DND-41 (cell line): ENCODE data around the gene DCTPP1.

Source experiments
- ATAC-seq: fragments of 200-7000 bp; cut with Tn5 transposase; 3 replicates; pipeline ENCODE4 v1.9.1; 2021; ENCODE audit warnings: low read depth; ENCODE audit not compliant: insufficient read depth
- DNase-seq: peaks from one replicate; pipeline ENCODE4 v3.0.0-alpha.2; 2020
- H2AFZ ChIP-seq: 2 replicates; pipeline ENCODE4 v1.6.0; 2012; ENCODE audit warnings: low read depth, low read length
- H3K27ac ChIP-seq: 2 replicates; pipeline ENCODE4 v1.5.1; 2012; ENCODE audit warnings: low read length, inconsistent platforms
- H3K27me3 ChIP-seq: fragments of 200-600 bp; sonication (generic); 2 replicates; pipeline ENCODE4 v1.6.0; 2012; ENCODE audit warnings: low read length, mild to moderate bottlenecking, inconsistent platforms; ENCODE audit not compliant: insufficient read depth, poor library complexity
- H3K36me3 ChIP-seq: 2 replicates; pipeline ENCODE4 v1.5.1; 2012; ENCODE audit warnings: low read length, inconsistent platforms; ENCODE audit not compliant: insufficient read depth
- H3K4me1 ChIP-seq: 2 replicates; pipeline ENCODE4 v1.5.1; 2012; ENCODE audit warnings: mild to moderate bottlenecking, low read length; ENCODE audit not compliant: insufficient read depth
- H3K4me2 ChIP-seq: 2 replicates; pipeline ENCODE4 v1.6.0; 2012; ENCODE audit warnings: mild to moderate bottlenecking, moderate library complexity, low read length, inconsistent platforms; ENCODE audit not compliant: insufficient read depth
- H3K4me3 ChIP-seq, 2 experiments: fragments of 200-600 bp in 1 of 2; shearing (Covaris generic) in 1 of 2; 2 replicates each; pipeline ENCODE4 v1.5.1; 2012 to 2016; ENCODE audit warnings: inconsistent platforms in 2 of 2, low read length in 2 of 2, mild to moderate bottlenecking in 2 of 2, low read depth in 1 of 2, moderate library complexity in 1 of 2
- H3K79me2 ChIP-seq: 2 replicates; pipeline ENCODE4 v1.6.0; 2012; ENCODE audit warnings: low read length, inconsistent platforms; ENCODE audit not compliant: insufficient read depth
- H3K9ac ChIP-seq: 2 replicates; pipeline ENCODE4 v1.6.0; 2012; ENCODE audit warnings: low read depth, mild to moderate bottlenecking, inconsistent platforms, low read length, moderate library complexity
- H3K9me3 ChIP-seq: 2 replicates; pipeline ENCODE4 v1.5.1; 2012; ENCODE audit warnings: low read length, moderate library complexity, mild to moderate bottlenecking, inconsistent platforms; ENCODE audit not compliant: insufficient read depth, severe bottlenecking
- H4K20me1 ChIP-seq: 2 replicates; pipeline ENCODE4 v1.6.0; 2012; ENCODE audit warnings: low read length; ENCODE audit not compliant: insufficient read depth
- CTCF ChIP-seq: IDR thresholded peaks from 2 replicates; pipeline ENCODE4 v1.5.1; 2012; ENCODE audit warnings: borderline replicate concordance, low read length, moderate library complexity, mild to moderate bottlenecking; ENCODE audit not compliant: poor library complexity, severe bottlenecking; ENCODE audit errors: extremely low read depth
- EZH2 ChIP-seq: IDR thresholded peaks from 3 replicates; pipeline ENCODE4 v1.6.1; 2012; ENCODE audit warnings: borderline replicate concordance, low read depth, mild to moderate bottlenecking, moderate library complexity, low read length, inconsistent platforms; ENCODE audit not compliant: severe bottlenecking

Gene DCTPP1

GRCh38 chr16:30395155-30395991 lies 34.5 kb downstream of the DCTPP1 start, which contains the start of gene ZNF48:
Gene ZNF48, plus strand, starts transcription at chr16:30395420. Its CDS starts 375 bp downstream, at chr16:30395795.
- peak within 1 kb of the TSS; percentile 81 for H2AFZ ChIP-seq
- H3K27ac ChIP-seq: peak within 1 kb of the TSS; percentile 88
- ATAC-seq: peak; percentile 76
- H3K4me2 ChIP-seq: peak within 1 kb of the TSS; percentile 88
- H3K79me2 ChIP-seq: peaks cover 40% of the 10 kb centered on the region
- peak within 1 kb of the TSS; percentile 68 to 90 for H3K4me3 ChIP-seq
- peaks cover 56% of the 10 kb centered on the region for H3K4me1 ChIP-seq
- no peaks in the 10 kb centered on the region for H3K9me3 ChIP-seq
- peak within 1 kb of the TSS; percentile 96 for H3K9ac ChIP-seq
- peaks cover 25% of the 10 kb centered on the region for H3K36me3 ChIP-seq
- peak; percentile 65 for DNase-seq
- peaks cover 14% of the 10 kb centered on the region for H4K20me1 ChIP-seq
- TF ChIP-seq CTCF (peak; percentile 32), EZH2 (no peak)
- H3K27me3 ChIP-seq: no peaks in the 10 kb centered on the region

- Histone ChIP-seq H2AFZ (peak overlapping the region; percentile 81), H3K4me2 (peak overlapping the region; percentile 88), H4K20me1 (peaks cover 14% of the 10 kb centered on the region), H3K36me3 (peaks cover 25% of the 10 kb centered on the region), H3K79me2 (peaks cover 40% of the 10 kb centered on the region), H3K4me1 (peaks cover 49% of the 10 kb centered on the region), H3K27ac (peak overlapping the region; percentile 88), H3K9me3 (no peaks in the 10 kb centered on the region), H3K27me3 (no peaks in the 10 kb centered on the region), H3K4me3 (peak overlapping the region; percentile 68 to 90), H3K9ac (peak overlapping the region; percentile 96)
- TF ChIP-seq CTCF (no peak), EZH2 (no peak)
- DNase-seq (peak; percentile 42), ATAC-seq (peak; percentile 45)
These were observed 35.2 kb downstream of the DCTPP1 start for GRCh38 chr16:30394592-30395154.

GRCh38 chr16:30383521-30383920 lies 46.3 kb downstream of the DCTPP1 start:
- H3K27ac ChIP-seq: peak overlapping the region; percentile 99
- H3K36me3 ChIP-seq: peaks cover 15% of the 10 kb centered on the region
- TF ChIP-seq CTCF (no peak), EZH2 (no peak)
- no peak for DNase-seq
- peaks cover 35% of the 10 kb centered on the region for H3K79me2 ChIP-seq
- ATAC-seq: no peak
- no peaks in the 10 kb centered on the region for H3K9me3 ChIP-seq
- H3K9ac ChIP-seq: peak overlapping the region; percentile 87
- H3K4me3 ChIP-seq: peak overlapping the region in 1 of 2 experiments; percentile 73; a peak in 1 of 4 replicates
- peak overlapping the region; percentile 92 for H3K4me2 ChIP-seq
- H3K27me3 ChIP-seq: no peaks in the 10 kb centered on the region
- H2AFZ ChIP-seq: no peak overlapping the region
- peaks cover 59% of the 10 kb centered on the region for H3K4me1 ChIP-seq
- H4K20me1 ChIP-seq: peaks cover under 1% of the 10 kb centered on the region; the same call in 1 of the 2 replicates
